Right cardiac atrium (tissue), 5 donors: ENCODE measurements around the gene FBXL4. TPM values are rescaled to one million over a fixed set of nuclear protein-coding genes. Genes with fewer than 3 reads are reported as not detected.

Experiments used
- ATAC-seq, 2 donors: fragments of 200-7000 bp; cut with Tn5 transposase; one replicate each; pipeline versions ENCODE4 v1.8.0 to v1.9.1; 2020; ENCODE audit warnings: moderate library complexity in 2 of 2, mild to moderate bottlenecking in 1 of 2
- DNase-seq, 3 donors: peaks; one replicate each; pipeline ENCODE4 v3.0.0-alpha.2; 2020
- H3K27ac ChIP-seq: one replicate; pipeline ENCODE4 v1.5.1; 2013; ENCODE audit warnings: mild to moderate bottlenecking, low read length, control low read depth, moderate library complexity
- H3K27me3 ChIP-seq: one replicate; pipeline ENCODE4 v1.6.1; 2013; ENCODE audit not compliant: control insufficient read depth, insufficient read depth
- H3K4me1 ChIP-seq: one replicate; pipeline ENCODE4 v1.6.1; 2013; ENCODE audit warnings: low read length; ENCODE audit not compliant: control insufficient read depth, insufficient read depth
- H3K4me3 ChIP-seq: one replicate; pipeline ENCODE4 v1.5.1; 2013; ENCODE audit warnings: low read length, control low read depth
- H3K9me3 ChIP-seq: one replicate; pipeline ENCODE4 v1.6.1; 2013; ENCODE audit warnings: low read length; ENCODE audit not compliant: control insufficient read depth
- WGBS: extraction: QIAGEN DNeasy Blood & Tissue Kit; methylation state at CpG from one replicate; pipeline ENCODE4 v1.1.7; 2013; 5-methylcytosine and 5-hydroxymethylcytosine counted together
- intact Hi-C, 4 donors: fragments of 100-400 bp; cut with DNase I; formaldehyde crosslinking; loops; one replicate each; pipeline versions ENCODE4 v1.11.0 to v1.14.0; 2022 to 2023
- long read RNA-seq, 4 donors: library from polyadenylated mRNA; unstranded; transcript quantifications; one replicate each; pipeline ENCODE4 v2.0.0, GENCODE V29; 2020 to 2021
- polyA plus RNA-seq: library from polyadenylated mRNA; stranded (reverse); fragments of 200-250 nt; gene quantifications from one replicate; pipeline ENCODE4 v1.2.3, GENCODE V29; 2013
- total RNA-seq, 4 donors: library from RNA; stranded (reverse); fragmentation: NEBNext Ultra II Directional; extraction: Animal tissue kit (Norgen Biotek cat#: 25700); gene quantifications; one replicate each; pipeline ENCODE4 v1.2.1, GENCODE V29; 2021
- donor health status: healthy with polysubstance abuse.
- donor health status: DM: no; HTN: yes; CAD: no.
- donor health status: DM: no; HTN: no; CAD: no.
- donor health status: DM: no; HTN: yes; CAD: no; lungs with severe emphysema.
- donor health status: DM: yes; HTN: yes; CAD: no.

The FBXL4 gene
- total RNA-seq, result 10 to 100 TPM; 19.2 to 27.9 (median 25.0) TPM
- polyA plus RNA-seq, result 7.7 TPM
- long read RNA-seq, donor 1, full-length matches to known transcripts, result 36 of 51 reads
- long read RNA-seq, donor 1, partial matches to known transcripts, result 6 of 51 reads
- long read RNA-seq, donor 1, other reads (novel, unspliced or antisense), result 9 of 51 reads
- long read RNA-seq, donor 2, full-length matches to known transcripts, result 20 of 31 reads
- long read RNA-seq, donor 2, partial matches to known transcripts, result 4 of 31 reads
- long read RNA-seq, donor 2, other reads (novel, unspliced or antisense), result 7 of 31 reads
- long read RNA-seq, donor 3, full-length matches to known transcripts, result 31 of 53 reads
- long read RNA-seq, donor 3, partial matches to known transcripts, result 5 of 53 reads
- long read RNA-seq, donor 3, other reads (novel, unspliced or antisense), result 17 of 53 reads
- long read RNA-seq, donor 4, full-length matches to known transcripts, result 11 of 22 reads
- long read RNA-seq, donor 4, partial matches to known transcripts, result 5 of 22 reads
- long read RNA-seq, donor 4, other reads (novel, unspliced or antisense), result 6 of 22 reads

- intact Hi-C loops, result no loop called here
- DNase-seq, result peak; percentile 90 to 94 (median 93)
- H3K27ac ChIP-seq, result peak within 1 kb of the TSS; percentile 78
- peak within 1 kb of the TSS; percentile 81 for H3K4me3 ChIP-seq
- no peaks in the 10 kb centered on the region for H3K27me3 ChIP-seq
- 2% methylated on average over 93 of the region's 93 CpGs for WGBS
- peak; percentile 97 to 99 for ATAC-seq
- no peaks in the 10 kb centered on the region for H3K4me1 ChIP-seq
- H3K9me3 ChIP-seq, result no peaks in the 10 kb centered on the region
Observed at GRCh38 chr6:98947411-98948292, at the start of gene FBXL4. FBXL4 (minus strand) TSS chr6:98947946; CDS start chr6:98926988, 20,958 bp downstream.

- ATAC-seq (no peak), DNase-seq (no peak)
- 79% methylated on average over 1 of the region's 1 CpG for WGBS
- Histone ChIP-seq H3K4me3 (no peak overlapping the region), H3K4me1 (peaks cover 2% of the 10 kb centered on the region), H3K27ac (no peak overlapping the region), H3K27me3 (no peaks in the 10 kb centered on the region), H3K9me3 (no peaks in the 10 kb centered on the region)
- intact Hi-C loops, result no loop called here
Observed at GRCh38 chr6:98995116-98995515, 47.4 kb upstream of the FBXL4 start.

- Histone ChIP-seq H3K4me3 (no peak overlapping the region), H3K4me1 (peaks cover 2% of the 10 kb centered on the region), H3K27me3 (no peaks in the 10 kb centered on the region), H3K9me3 (no peaks in the 10 kb centered on the region), H3K27ac (no peak overlapping the region)
- DNase-seq (no peak), ATAC-seq (peak; percentile 66 to 70)
- intact Hi-C loops, result no loop called here
- WGBS, result 40% methylated on average over 1 of the region's 1 CpG
Observed at GRCh38 chr6:98992535-98992934, 44.8 kb upstream of the FBXL4 start.

- no peaks in the 10 kb centered on the region for H3K27me3 ChIP-seq
- DNase-seq (no peak), ATAC-seq (no peak)
- H3K9me3 ChIP-seq, result no peaks in the 10 kb centered on the region
- no peak overlapping the region for H3K27ac ChIP-seq
- H3K4me1 ChIP-seq, result no peaks in the 10 kb centered on the region
- WGBS, result 78% methylated on average over 1 of the region's 1 CpG
- H3K4me3 ChIP-seq, result no peak overlapping the region
- intact Hi-C loops, result no loop called here
Observed at GRCh38 chr6:98986071-98986615, 38.4 kb upstream of the FBXL4 start.

GRCh38 chr6:98985391-98985790, 37.6 kb upstream of the FBXL4 start:
- Histone ChIP-seq H3K4me1 (peaks cover 2% of the 10 kb centered on the region), H3K4me3 (no peak overlapping the region), H3K9me3 (no peaks in the 10 kb centered on the region), H3K27ac (no peak overlapping the region), H3K27me3 (no peaks in the 10 kb centered on the region)
- 71% methylated on average over 1 of the region's 1 CpG for WGBS
- DNase-seq (no peak), ATAC-seq (no peak)
- intact Hi-C loops, result no loop called here

- ATAC-seq (no peak), DNase-seq (no peak)
- H3K4me3 ChIP-seq, result no peak overlapping the region
- no peaks in the 10 kb centered on the region for H3K9me3 ChIP-seq
- intact Hi-C loops, result no loop called here
- no peak overlapping the region for H3K27ac ChIP-seq
- 79% methylated on average over 1 of the region's 1 CpG for WGBS
- H3K4me1 ChIP-seq, result peaks cover 2% of the 10 kb centered on the region
- H3K27me3 ChIP-seq, result no peaks in the 10 kb centered on the region
Observed at GRCh38 chr6:98984121-98984520, 36.4 kb upstream of the FBXL4 start.

GRCh38 chr6:98981473-98981872, 33.7 kb upstream of the FBXL4 start:
- Histone ChIP-seq H3K27me3 (no peaks in the 10 kb centered on the region), H3K27ac (no peak overlapping the region), H3K9me3 (no peaks in the 10 kb centered on the region), H3K4me1 (peaks cover 2% of the 10 kb centered on the region), H3K4me3 (no peak overlapping the region)
- no peak for ATAC-seq
- intact Hi-C loops, result no loop called here
- WGBS, result 86% methylated on average over 1 of the region's 1 CpG
- no peak for DNase-seq

GRCh38 chr6:98980819-98981218, 33.1 kb upstream of the FBXL4 start:
- ATAC-seq (no peak), DNase-seq (no peak)
- peaks cover 2% of the 10 kb centered on the region for H3K4me1 ChIP-seq
- no peak overlapping the region for H3K4me3 ChIP-seq
- no peaks in the 10 kb centered on the region for H3K27me3 ChIP-seq
- intact Hi-C loops, result no loop called here
- no peaks in the 10 kb centered on the region for H3K9me3 ChIP-seq
- 65% methylated on average over 2 of the region's 2 CpGs for WGBS
- H3K27ac ChIP-seq, result no peak overlapping the region

GRCh38 chr6:98977671-98978292, 30.0 kb upstream of the FBXL4 start:
- DNase-seq, result no peak
- no peak overlapping the region for H3K4me3 ChIP-seq
- no peak for ATAC-seq
- no peaks in the 10 kb centered on the region for H3K9me3 ChIP-seq
- WGBS, result 38% methylated on average over 2 of the region's 2 CpGs
- no peaks in the 10 kb centered on the region for H3K27me3 ChIP-seq
- no peak overlapping the region for H3K27ac ChIP-seq
- H3K4me1 ChIP-seq, result peaks cover 2% of the 10 kb centered on the region
- intact Hi-C loops, result no loop called here

GRCh38 chr6:98976674-98977385, 29.1 kb upstream of the FBXL4 start:
- ATAC-seq (peak; percentile 58 to 71), DNase-seq (no peak)
- intact Hi-C loops, result no loop called here
- H3K27ac ChIP-seq, result peak overlapping the region; percentile 52
- peaks cover 2% of the 10 kb centered on the region for H3K4me1 ChIP-seq
- H3K4me3 ChIP-seq, result no peak overlapping the region
- no peaks in the 10 kb centered on the region for H3K27me3 ChIP-seq
- H3K9me3 ChIP-seq, result no peaks in the 10 kb centered on the region
- 43% methylated on average over 4 of the region's 4 CpGs for WGBS
